Choroid plexus epithelial cell (primary cell): ENCODE results near the gene POMGNT1.

ENCODE experiments used
- DNase-seq: peaks from one replicate; pipeline ENCODE4 v3.0.0-alpha.2; 2010; ENCODE audit warnings: low read depth
- H3K4me3 ChIP-seq: 2 replicates; pipeline ENCODE4 v1.5.1; 2011; ENCODE audit warnings: low read depth, mild to moderate bottlenecking, control low read depth, low read length, moderate library complexity
- TF ChIP-seq, protein P1 (sequence below): conservative IDR thresholded peaks from 2 replicates; pipeline ENCODE4 v1.5.1; 2011; ENCODE audit warnings: low read depth, mild to moderate bottlenecking, control low read depth, inconsistent platforms, low read length, moderate library complexity

POMGNT1 gene

DNA sequence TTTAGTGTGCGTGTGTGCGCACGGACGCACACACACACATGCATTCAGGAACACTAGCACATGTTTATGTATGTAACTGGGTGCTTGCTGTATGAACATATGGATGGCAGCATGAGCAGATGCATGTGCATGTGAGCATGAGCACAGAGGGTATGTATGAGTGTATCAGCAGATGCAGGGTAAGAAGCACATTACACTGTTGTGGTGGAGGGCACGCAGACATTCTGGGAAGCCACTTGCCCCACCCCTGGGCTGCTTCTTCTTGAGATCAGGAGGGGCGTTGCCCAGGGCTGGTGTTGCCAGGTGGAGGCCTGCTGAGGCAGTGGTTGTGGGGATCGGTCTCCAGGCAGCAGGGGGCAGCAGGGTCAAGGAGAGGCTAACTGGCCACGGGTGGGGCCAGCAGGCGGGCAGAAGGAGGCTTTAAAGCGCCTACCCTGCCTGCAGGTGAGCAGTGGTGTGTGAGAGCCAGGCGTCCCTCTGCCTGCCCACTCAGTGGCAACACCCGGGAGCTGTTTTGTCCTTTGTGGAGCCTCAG, 18.1 kb downstream of the POMGNT1 start:
- H3K4me3 ChIP-seq = no peak overlapping the region
- TF ChIP-seq, protein P1, sequence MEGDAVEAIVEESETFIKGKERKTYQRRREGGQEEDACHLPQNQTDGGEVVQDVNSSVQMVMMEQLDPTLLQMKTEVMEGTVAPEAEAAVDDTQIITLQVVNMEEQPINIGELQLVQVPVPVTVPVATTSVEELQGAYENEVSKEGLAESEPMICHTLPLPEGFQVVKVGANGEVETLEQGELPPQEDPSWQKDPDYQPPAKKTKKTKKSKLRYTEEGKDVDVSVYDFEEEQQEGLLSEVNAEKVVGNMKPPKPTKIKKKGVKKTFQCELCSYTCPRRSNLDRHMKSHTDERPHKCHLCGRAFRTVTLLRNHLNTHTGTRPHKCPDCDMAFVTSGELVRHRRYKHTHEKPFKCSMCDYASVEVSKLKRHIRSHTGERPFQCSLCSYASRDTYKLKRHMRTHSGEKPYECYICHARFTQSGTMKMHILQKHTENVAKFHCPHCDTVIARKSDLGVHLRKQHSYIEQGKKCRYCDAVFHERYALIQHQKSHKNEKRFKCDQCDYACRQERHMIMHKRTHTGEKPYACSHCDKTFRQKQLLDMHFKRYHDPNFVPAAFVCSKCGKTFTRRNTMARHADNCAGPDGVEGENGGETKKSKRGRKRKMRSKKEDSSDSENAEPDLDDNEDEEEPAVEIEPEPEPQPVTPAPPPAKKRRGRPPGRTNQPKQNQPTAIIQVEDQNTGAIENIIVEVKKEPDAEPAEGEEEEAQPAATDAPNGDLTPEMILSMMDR = no peak
- no peak for DNase-seq

DNA sequence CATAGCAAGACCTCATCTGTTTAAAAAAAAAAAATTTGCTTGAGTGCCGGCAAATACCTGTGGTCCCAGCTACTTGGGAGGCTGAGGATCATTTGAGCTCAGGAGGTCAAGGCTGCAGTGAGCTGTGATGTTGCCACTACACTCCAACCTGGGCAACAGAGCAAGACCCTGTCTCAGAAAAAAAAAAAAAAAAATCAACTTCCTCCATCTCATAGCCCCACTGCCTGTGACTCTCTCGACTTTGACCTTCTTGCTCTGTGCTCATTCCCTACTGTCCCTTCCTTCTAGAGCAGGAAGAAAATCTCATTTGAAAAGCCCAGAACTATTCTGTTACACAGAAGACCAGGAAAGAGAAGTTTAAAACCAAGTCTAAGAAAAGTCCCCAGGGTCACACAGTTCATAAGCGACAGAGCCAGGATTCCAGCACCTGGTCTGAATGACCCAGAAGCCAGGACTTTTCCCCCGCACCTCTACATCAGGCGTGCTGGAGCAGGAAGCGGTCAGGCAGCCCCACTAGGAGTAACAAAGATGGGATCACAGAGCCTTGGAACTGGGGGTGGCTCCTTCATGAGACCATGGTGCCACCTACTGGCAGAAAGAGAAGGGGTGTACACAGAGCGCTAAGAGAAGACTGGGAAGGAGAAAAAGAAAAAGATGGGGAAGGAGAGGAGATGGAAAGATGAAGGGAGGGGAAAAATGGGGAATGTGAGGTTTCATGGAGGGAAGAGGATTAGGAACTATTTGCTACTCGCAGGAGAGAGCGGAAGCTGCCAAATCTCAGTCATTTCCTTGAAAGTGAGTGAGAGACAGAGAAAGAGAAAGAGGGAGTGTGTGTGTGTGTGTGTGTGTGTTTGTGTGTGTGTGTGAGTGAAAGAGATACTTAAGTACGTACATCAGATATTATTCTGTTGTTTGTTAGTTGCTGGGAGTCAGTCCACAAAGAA, 18.8 kb downstream of the POMGNT1 start:
- TF ChIP-seq, protein P1 = peak; percentile 93
- DNase-seq = peak; percentile 91
- H3K4me3 ChIP-seq = no peak overlapping the region

DNA sequence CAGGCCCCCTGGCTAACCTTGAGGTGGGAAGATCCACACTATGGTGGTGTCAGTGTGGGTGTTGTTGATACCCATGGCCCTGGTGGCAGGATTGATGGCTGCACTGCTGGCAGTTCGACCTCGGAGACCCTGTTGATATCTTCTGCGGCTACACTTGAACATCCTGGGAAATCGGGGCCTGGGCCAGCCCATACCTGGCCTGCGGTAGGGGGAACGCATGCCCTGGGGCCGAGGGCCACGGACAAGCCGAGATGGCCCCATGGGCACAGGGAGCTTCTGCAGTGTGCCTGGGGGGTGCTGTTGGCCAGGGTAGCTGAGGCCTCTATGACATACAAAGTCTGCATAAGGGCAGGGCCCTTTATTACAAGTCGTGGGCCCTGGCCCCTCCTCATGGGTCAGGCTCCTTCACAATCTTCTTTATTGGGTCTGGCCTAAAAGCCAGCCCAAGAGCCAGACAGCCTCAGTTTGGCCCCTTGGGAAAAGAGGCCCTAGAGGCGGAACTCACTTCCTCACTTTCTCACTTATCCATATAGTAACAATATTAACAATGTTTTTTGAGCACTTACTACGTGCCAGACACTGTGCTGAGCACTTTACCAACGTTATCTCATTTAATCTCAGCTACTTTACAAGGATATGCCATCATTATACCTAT, 21.9 kb downstream of the POMGNT1 start, which contains the start of gene P3R3URF:
Gene P3R3URF, minus strand, starts transcription at position 278 of the 655 bp plus-strand sequence. Its CDS starts 17 bp downstream, at position 261.
- TF ChIP-seq, protein P1 = no peak
- DNase-seq = no peak
- no peak within 1 kb of the TSS for H3K4me3 ChIP-seq

DNA sequence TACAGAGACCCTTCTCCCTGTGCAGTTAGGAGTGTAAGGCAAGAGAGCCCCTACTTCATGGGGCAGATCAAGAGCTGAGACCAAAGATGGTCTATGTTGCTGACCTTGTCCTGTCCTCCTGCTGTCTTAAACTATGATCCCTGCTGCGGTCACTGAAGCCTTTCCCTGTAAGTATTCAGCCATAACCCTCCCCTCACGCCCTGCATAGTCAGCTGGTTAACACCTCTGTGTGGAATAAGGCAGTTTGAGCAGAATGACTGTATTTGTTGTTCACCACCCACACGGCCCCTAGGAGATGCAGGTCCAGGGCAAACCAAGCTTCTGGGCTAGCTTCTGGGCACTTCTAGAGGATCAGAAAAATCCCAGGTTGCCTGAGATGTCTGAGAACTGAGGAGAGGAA, 23.0 kb downstream of the POMGNT1 start:
- no peak overlapping the region for H3K4me3 ChIP-seq
- no peak for DNase-seq
- TF ChIP-seq, protein P1 = no peak

DNA sequence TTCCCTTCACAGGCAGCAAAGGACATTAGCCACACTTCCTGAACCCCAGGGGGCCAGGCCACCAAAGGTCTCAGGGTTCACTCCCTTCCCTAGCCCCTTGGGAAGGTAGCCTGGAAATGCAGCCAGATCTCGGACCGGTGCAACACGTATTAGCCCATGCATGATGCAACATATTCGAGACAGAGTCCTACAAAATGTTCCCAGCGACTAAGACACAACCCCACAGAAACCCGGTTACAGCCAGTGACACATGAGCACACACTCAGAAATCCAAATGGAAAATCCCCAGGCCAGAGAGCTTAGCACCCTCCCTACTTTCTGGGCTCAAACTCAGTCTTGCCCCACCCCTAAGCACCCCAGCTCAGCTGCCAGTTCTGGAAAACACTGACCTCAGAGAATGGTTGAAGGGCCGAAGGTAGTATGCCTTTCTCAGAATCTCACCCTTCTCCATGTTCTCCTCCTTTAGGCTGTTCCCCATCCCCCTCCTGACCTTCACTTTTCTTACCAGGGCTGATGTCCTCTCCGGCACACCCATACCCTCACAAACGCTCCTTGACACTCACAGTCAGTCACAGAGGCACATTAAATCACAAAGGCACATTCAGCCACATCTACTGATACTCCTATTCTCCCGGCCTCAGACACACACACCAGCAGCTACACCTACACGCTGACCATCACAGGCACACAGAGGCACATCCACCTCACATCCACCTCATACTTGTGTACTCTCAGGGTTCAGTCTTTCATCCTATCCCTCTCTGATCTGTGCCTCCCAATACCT, 23.6 kb downstream of the POMGNT1 start, which contains the start of gene TSPAN1:
Gene TSPAN1, plus strand, starts transcription at position 640 of the 784 bp plus-strand sequence. CDS start 6,021 bp downstream, outside the sequence.
- TF ChIP-seq, protein P1 = no peak
- no peak within 1 kb of the TSS for H3K4me3 ChIP-seq
- peak; percentile 23 for DNase-seq

- DNase-seq = peak; percentile 52
- TF ChIP-seq, protein P1 = no peak
- H3K4me3 ChIP-seq = no peak overlapping the region
Measured at GRCh38 chr1:46173361-46173856, 24.8 kb downstream of the POMGNT1 start.
